HG03097 (cell line): ENCODE data around the gene RNPEP.
"Not testable (repeated sequence)": the region's sequence is repeated elsewhere in the genome, so short reads cannot be mapped to it uniquely, and the experiment has no call there.

Experiments used
- ATAC-seq: cut with Tn5 transposase; IDR thresholded peaks from one replicate; pipeline ENCODE4 v1.9.1; 2021; ENCODE audit not compliant: unreplicated experiment, low FRiP score

Gene RNPEP

GRCh38 chr1:201982623-201983379 lies at the start of gene RNPEP:
RNPEP (plus strand) TSS chr1:201982648; CDS start chr1:201982667, 19 bp downstream.
- peak; percentile 75 for ATAC-seq

- ATAC-seq = no peak
These were observed 48.5 kb upstream of the RNPEP start for GRCh38 chr1:201933840-201934430.

GRCh38 chr1:201937624-201938213 lies 44.7 kb upstream of the RNPEP start:
- no peak for ATAC-seq

GRCh38 chr1:201938440-201939035 lies 43.9 kb upstream of the RNPEP start:
- no peak for ATAC-seq

GRCh38 chr1:201939148-201939547 lies 43.3 kb upstream of the RNPEP start:
- ATAC-seq = no peak

GRCh38 chr1:201939574-201939973 lies 42.9 kb upstream of the RNPEP start:
- no peak for ATAC-seq

- not testable (repeated sequence) for ATAC-seq
These were observed 42.1 kb upstream of the RNPEP start for GRCh38 chr1:201940316-201940715.

- ATAC-seq = no peak
These were observed 40.9 kb upstream of the RNPEP start for GRCh38 chr1:201941420-201942128.

GRCh38 chr1:201942129-201942495 lies 40.3 kb upstream of the RNPEP start:
- no peak for ATAC-seq

GRCh38 chr1:201944002-201944401 lies 38.4 kb upstream of the RNPEP start:
- ATAC-seq = no peak

GRCh38 chr1:201944639-201945038 lies 37.8 kb upstream of the RNPEP start:
- no peak for ATAC-seq

- ATAC-seq = no peak
These were observed 37.3 kb upstream of the RNPEP start for GRCh38 chr1:201945157-201945556.

GRCh38 chr1:201945863-201946223 lies 36.6 kb upstream of the RNPEP start:
- no peak for ATAC-seq

GRCh38 chr1:201946224-201946908 lies 36.1 kb upstream of the RNPEP start, which contains the start of gene LMOD1:
LMOD1 (minus strand) TSS chr1:201946548; CDS start chr1:201946340, 208 bp downstream.
- ATAC-seq = no peak

- no peak for ATAC-seq
These were observed 34.8 kb upstream of the RNPEP start for GRCh38 chr1:201947697-201948008.

GRCh38 chr1:201949491-201949890 lies 33.0 kb upstream of the RNPEP start:
- no peak for ATAC-seq

GRCh38 chr1:201954263-201955008 lies 28.0 kb upstream of the RNPEP start:
- ATAC-seq = no peak

- ATAC-seq = peak; percentile 96
These were observed 27.3 kb upstream of the RNPEP start, which contains the start of gene TIMM17A for GRCh38 chr1:201955009-201955728. TIMM17A (plus strand) TSS chr1:201955503; CDS start chr1:201955527, 24 bp downstream.

- ATAC-seq = no peak
These were observed 26.7 kb upstream of the RNPEP start for GRCh38 chr1:201955729-201956143.
